Activated CD4-positive, CD25-positive, alpha-beta regulatory T cell treated with anti-CD3 and anti-CD28 coated beads, Interleukin-2, amount 50 U/mL, for 16 hours (primary cell): ENCODE results near the gene NAXD.
"Not testable (repeated sequence)": the region's sequence is repeated elsewhere in the genome, so short reads cannot be mapped to it uniquely, and the experiment has no call there.

Source experiments
- DNase-seq: peaks from one replicate; pipeline ENCODE4 v3.0.0-alpha.2; 2020; ENCODE audit warnings: low read depth, low spot score

The NAXD gene

GRCh38 chr13:110662777-110663443 is 47.6 kb downstream of the NAXD start:
- no peak for DNase-seq

GRCh38 chr13:110663491-110663890 is 48.1 kb downstream of the NAXD start:
- no peak for DNase-seq

GRCh38 chr13:110664041-110664440 is 48.7 kb downstream of the NAXD start:
- DNase-seq = no peak

- DNase-seq = no peak
Observed at GRCh38 chr13:110664673-110665072, 49.3 kb downstream of the NAXD start.

- DNase-seq = no peak
Observed at GRCh38 chr13:110665491-110666254, 50.3 kb downstream of the NAXD start.

GRCh38 chr13:110666255-110666533 is 50.8 kb downstream of the NAXD start:
- DNase-seq = no peak

- DNase-seq = no peak
Observed at GRCh38 chr13:110669036-110669435, 53.7 kb downstream of the NAXD start.

- not testable (repeated sequence) for DNase-seq
Observed at GRCh38 chr13:110669814-110670213, 54.5 kb downstream of the NAXD start.

GRCh38 chr13:110676595-110677587 is 61.5 kb downstream of the NAXD start:
- DNase-seq = no peak

GRCh38 chr13:110677731-110678545 is 62.6 kb downstream of the NAXD start:
- no peak for DNase-seq

GRCh38 chr13:110680852-110681251 is 65.5 kb downstream of the NAXD start:
- DNase-seq = no peak

- no peak for DNase-seq
Observed at GRCh38 chr13:110681868-110682550, 66.7 kb downstream of the NAXD start.

- DNase-seq = no peak
Observed at GRCh38 chr13:110682746-110683145, 67.4 kb downstream of the NAXD start.

- DNase-seq = no peak
Observed at GRCh38 chr13:110683203-110683883, 68.0 kb downstream of the NAXD start.

- DNase-seq = no peak
Observed at GRCh38 chr13:110683921-110684320, 68.6 kb downstream of the NAXD start.

- no peak for DNase-seq
Observed at GRCh38 chr13:110684388-110685056, 69.2 kb downstream of the NAXD start.

GRCh38 chr13:110685305-110686020 is 70.1 kb downstream of the NAXD start:
- no peak for DNase-seq

- no peak for DNase-seq
Observed at GRCh38 chr13:110687736-110688135, 72.4 kb downstream of the NAXD start.

- DNase-seq = no peak
Observed at GRCh38 chr13:110689041-110689440, 73.7 kb downstream of the NAXD start.
